ENCODE data around the gene OTUB2. TPM values are rescaled to one million over a fixed set of nuclear protein-coding genes. Genes with fewer than 3 reads are reported as not detected.

Gene OTUB2
- total RNA-seq: 3.8 TPM

GRCh38 chr14:94026173-94026888 lies at the start of gene OTUB2:
TSS of gene OTUB2 (plus strand) at chr14:94026340. CDS start at chr14:94026538, 198 bp downstream.

GRCh38 chr14:93976477-93977057 lies 49.6 kb upstream of the OTUB2 start, which contains the start of gene ASB2:
TSS of gene ASB2 (minus strand) at chr14:93976570. CDS start at chr14:93964539, 12,031 bp downstream.

GRCh38 chr14:93997082-93997481 lies 29.1 kb upstream of the OTUB2 start, which contains the start of gene CCDC197:
TSS of gene CCDC197 (plus strand) at chr14:93997301. CDS start at chr14:93998132, 831 bp downstream.

GRCh38 chr14:94080621-94081385 lies 54.7 kb downstream of the OTUB2 start, which contains the start of the genes DDX24 and IFI27L1:
TSS of gene DDX24 (minus strand) at chr14:94081202. CDS start at chr14:94079742, 1,460 bp downstream.
TSS of gene IFI27L1 (plus strand) at chr14:94081310. CDS start at chr14:94096938, 15,628 bp downstream.

Other genes with a start within 250 kb of the OTUB2 start
- gene PRIMA1, start 237.9 kb upstream of the OTUB2 start, total RNA-seq: 2.9 TPM
- gene FAM181A, start 99.0 kb upstream of the OTUB2 start, total RNA-seq: not detected
- gene ASB2, start 49.8 kb upstream of the OTUB2 start, total RNA-seq: 4.1 TPM
- gene CCDC197, start 29.0 kb upstream of the OTUB2 start, total RNA-seq: not detected
- gene DDX24, start 54.9 kb downstream of the OTUB2 start, total RNA-seq: 153 TPM
- gene IFI27L1, start 55.0 kb downstream of the OTUB2 start, total RNA-seq: 11.9 TPM
- gene IFI27, start 84.4 kb downstream of the OTUB2 start, total RNA-seq: 14.4 TPM
- gene IFI27L2, start 103.3 kb downstream of the OTUB2 start, total RNA-seq: 46.2 TPM
- gene PPP4R4, start 148.0 kb downstream of the OTUB2 start, total RNA-seq: 10.0 TPM